Stimulated activated naive CD8-positive, alpha-beta T cell treated with anti-CD3 and anti-CD28 coated beads, Interleukin-15, amount 100 ng/mL, for 72 hours (primary cell): ENCODE results near the gene CHST14.

Experiments used
- ATAC-seq: fragments of 150-1000 bp; cut with Tn5 transposase; 2 replicates; pipeline ENCODE4 v1.10.0; 2021; ENCODE audit warnings: mild to moderate bottlenecking, moderate library complexity
- DNase-seq, 2 donors: peaks; one replicate each; pipeline ENCODE4 v3.0.0; 2021 to 2022
- H3K27ac Mint-ChIP-seq, 2 donors: one replicate each; pipeline ENCODE4 v1.8.0; 2022; ENCODE audit warnings: mild to moderate bottlenecking in 2 of 2, mixed read lengths in 2 of 2, moderate library complexity in 2 of 2
- H3K27me3 Mint-ChIP-seq: one replicate; pipeline ENCODE4 v1.8.0; 2022; ENCODE audit warnings: mixed read lengths
- H3K4me1 Mint-ChIP-seq: one replicate; pipeline ENCODE4 v1.8.0; 2022; ENCODE audit warnings: mild to moderate bottlenecking, mixed read lengths
- H3K4me3 Mint-ChIP-seq, 2 donors: one replicate each; pipeline ENCODE4 v1.8.0; 2022; ENCODE audit warnings: mild to moderate bottlenecking in 2 of 2, mixed read lengths in 2 of 2, moderate library complexity in 1 of 2
- H3K9me3 Mint-ChIP-seq, 2 donors: one replicate each; pipeline ENCODE4 v1.8.0; 2022; ENCODE audit warnings: mixed read lengths in 2 of 2

CHST14 gene

DNA sequence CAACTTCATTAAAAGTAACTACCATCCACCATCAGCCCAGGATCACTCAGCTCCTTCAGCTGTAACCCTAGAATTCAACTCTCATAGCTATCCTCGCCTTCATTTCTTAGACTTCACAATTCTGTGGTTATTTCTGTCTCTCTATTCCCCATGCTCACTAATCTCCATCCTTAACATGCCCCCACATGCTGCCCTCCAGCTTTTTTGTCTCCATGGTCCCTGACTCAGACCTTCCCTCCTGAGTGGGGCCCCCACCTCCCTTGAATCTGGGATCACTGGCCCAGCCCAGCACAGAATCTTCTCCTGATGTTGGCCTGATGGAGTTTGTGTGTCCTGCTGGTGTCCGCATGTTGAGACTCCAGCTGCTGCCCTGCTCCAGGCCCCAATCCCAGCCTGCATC lies 41.7 kb downstream of the CHST14 start:
- ATAC-seq, result no peak
- Mint-ChIP-seq H3K9me3 (no peaks in the 10 kb centered on the region), H3K4me1 (peaks cover 18% of the 10 kb centered on the region), H3K27me3 (peaks cover 55% of the 10 kb centered on the region), H3K4me3 (peak overlapping the region; percentile 81 to 85), H3K27ac (peak overlapping the region in 1 of 2 donors; percentile 48)
- DNase-seq, result no peak

DNA sequence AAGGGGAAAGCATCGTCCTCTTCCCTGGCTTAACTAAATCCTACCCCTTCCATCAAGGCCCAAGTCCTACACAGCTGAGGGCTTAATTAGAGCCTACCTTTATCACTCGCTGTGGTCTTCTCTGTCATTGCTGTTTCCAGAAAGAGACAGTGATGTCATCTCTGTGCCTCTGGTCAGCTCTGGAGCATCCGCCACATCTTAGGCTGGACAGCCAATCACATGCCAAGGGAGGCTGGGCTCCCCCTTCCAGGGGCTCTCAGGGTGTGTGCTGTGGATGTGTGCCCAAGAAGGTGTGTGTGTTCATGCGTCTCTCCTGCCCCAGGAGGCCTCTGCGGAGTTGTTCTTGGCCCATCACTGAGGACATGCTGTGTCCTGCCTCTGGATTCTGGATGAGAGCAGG lies 42.8 kb downstream of the CHST14 start:
- no peak overlapping the region for H3K27ac Mint-ChIP-seq
- peaks cover 43% of the 10 kb centered on the region for H3K27me3 Mint-ChIP-seq
- DNase-seq, result no peak
- H3K9me3 Mint-ChIP-seq, result no peaks in the 10 kb centered on the region
- H3K4me1 Mint-ChIP-seq, result peaks cover 18% of the 10 kb centered on the region
- no peak overlapping the region for H3K4me3 Mint-ChIP-seq
- no peak for ATAC-seq

DNA sequence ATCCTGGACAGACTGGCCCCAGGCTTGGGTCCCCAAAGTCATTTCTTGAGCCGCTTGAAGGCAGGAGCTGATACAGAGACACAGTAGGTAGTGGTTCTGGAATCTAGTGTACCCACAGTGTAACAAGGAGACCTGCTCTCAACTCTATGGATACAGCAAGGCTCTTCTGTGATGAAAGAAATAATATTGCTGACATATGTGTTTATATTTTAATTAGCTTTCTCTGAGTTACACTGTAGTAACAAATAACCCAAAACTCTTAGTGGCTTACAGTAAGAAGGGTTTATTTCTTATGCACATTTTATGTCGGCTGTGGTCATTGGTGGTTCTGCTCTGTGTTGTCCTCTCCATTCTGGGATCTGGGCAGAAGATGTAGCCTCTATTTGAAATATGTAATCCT lies 45.5 kb downstream of the CHST14 start:
- DNase-seq (no peak), ATAC-seq (no peak)
- H3K4me1 Mint-ChIP-seq, result peaks cover 15% of the 10 kb centered on the region
- no peaks in the 10 kb centered on the region for H3K9me3 Mint-ChIP-seq
- no peak overlapping the region for H3K27ac Mint-ChIP-seq
- no peak overlapping the region for H3K4me3 Mint-ChIP-seq
- peaks cover 26% of the 10 kb centered on the region for H3K27me3 Mint-ChIP-seq
